Measurements from ENCODE around the gene GALM. TPM values are rescaled to one million over a fixed set of nuclear protein-coding genes. Genes with fewer than 3 reads are reported as not detected.

Gene GALM
- total and polyA plus RNA-seq, 2 of the 13 experiments (the other 11 are each of a cell fraction or from before 2014, with no cell fraction given) = 65.5 to 90.0 TPM

- no peaks in the 10 kb centered on the region for H4K20me1 ChIP-seq (ENCODE audit: insufficient read depth, low read length)
- CTCF ChIA-PET (ENCODE audit: low intra/inter-chr PET ratio, low total read pairs) = no interaction called here
- POLR2A ChIA-PET = no interaction called here
- in situ Hi-C loops (cut with HindIII; ENCODE audit: extremely low pct_ligation_motif_present, low pct_unique_long_range_greater_than_20kb) (no loop called here), intact Hi-C loops (cut with micrococcal nuclease; ENCODE audit: unreplicated experiment) (no loop called here)
- H3K79me2 ChIP-seq (ENCODE audit: insufficient read depth, low read length) = no peaks in the 10 kb centered on the region
- BruUV-seq (replicated peaks) = no TSS peak
- H3K9ac ChIP-seq (ENCODE audit: insufficient read depth, low read depth, low read length) = no peak overlapping the region
- WGBS (ENCODE audit: low lambda C conversion rate) = 97% methylated on average over 1 of the region's 1 CpG
- H3K4me3 ChIP-seq (replicated peaks in 1 of 3; ENCODE audit: insufficient read depth in 1 of 3, low read depth in 2 of 3, low read length in 3 of 3) = no peak overlapping the region
- no peak overlapping the region for H3K4me2 ChIP-seq (ENCODE audit: low read depth, low read length)
- no peak overlapping the region for H2AFZ ChIP-seq (ENCODE audit: low read length)
- H3K9me3 ChIP-seq (ENCODE audit: low read length) = 0 out of 2 replicates have a peak, but pooled peaks cover 4% of the 10 kb centered on the region
- TF ChIP-seq GLI4 (CRISPR knock-in tag; IDR thresholded peaks at IDR 0.05; ENCODE audit: borderline replicate concordance) = no peak
- H3K27ac ChIP-seq (ENCODE audit: extremely low read length, insufficient read depth, low read length) = no peak overlapping the region
- FAIRE-seq (no peak), ATAC-seq (no peak), DNase-seq (ENCODE audit: low spot score) (no peak)
- H3K27me3 ChIP-seq (ENCODE audit: control insufficient read depth in 1 of 2, insufficient read depth in 2 of 2, low read length in 2 of 2) = no peaks in the 10 kb centered on the region
- H3K4me1 ChIP-seq (ENCODE audit: insufficient read depth, low read length) = peaks cover 48% of the 10 kb centered on the region
- H3K36me3 ChIP-seq (replicated peaks in 1 of 2; ENCODE audit: control insufficient read depth in 1 of 2, insufficient read depth in 2 of 2, low read length in 2 of 2) = no peaks in the 10 kb centered on the region
Observed at GRCh38 chr2:38629684-38630083, 36.2 kb upstream of the GALM start.

GRCh38 chr2:38631976-38632375 is 33.9 kb upstream of the GALM start:
- Histone ChIP-seq H2AFZ (ENCODE audit: low read length) (no peak overlapping the region), H3K4me2 (ENCODE audit: low read depth, low read length) (no peak overlapping the region), H4K20me1 (ENCODE audit: insufficient read depth, low read length) (no peaks in the 10 kb centered on the region), H3K9ac (ENCODE audit: insufficient read depth, low read depth, low read length) (no peak overlapping the region), H3K4me3 (replicated peaks in 1 of 3; ENCODE audit: insufficient read depth in 1 of 3, low read depth in 2 of 3, low read length in 3 of 3) (no peak overlapping the region), H3K27ac (ENCODE audit: extremely low read length, insufficient read depth, low read length) (no peak overlapping the region), H3K27me3 (ENCODE audit: control insufficient read depth in 1 of 2, insufficient read depth in 2 of 2, low read length in 2 of 2) (no peaks in the 10 kb centered on the region), H3K36me3 (replicated peaks in 1 of 2; ENCODE audit: control insufficient read depth in 1 of 2, insufficient read depth in 2 of 2, low read length in 2 of 2) (no peaks in the 10 kb centered on the region), H3K79me2 (ENCODE audit: insufficient read depth, low read length) (no peaks in the 10 kb centered on the region), H3K9me3 (ENCODE audit: low read length) (0 out of 2 replicates have a peak, but pooled peaks cover 4% of the 10 kb centered on the region), H3K4me1 (ENCODE audit: insufficient read depth, low read length) (peaks cover 28% of the 10 kb centered on the region)
- DNase-seq (ENCODE audit: low spot score) = no peak
- CTCF ChIA-PET (ENCODE audit: low intra/inter-chr PET ratio, low total read pairs) = no interaction called here
- BruUV-seq (replicated peaks) = no TSS peak
- ATAC-seq = no peak
- FAIRE-seq = no peak
- 87% methylated on average over 2 of the region's 2 CpGs for WGBS (ENCODE audit: low lambda C conversion rate)
- in situ Hi-C loops (cut with HindIII; ENCODE audit: extremely low pct_ligation_motif_present, low pct_unique_long_range_greater_than_20kb) = no loop called here
- POLR2A ChIA-PET = no interaction called here
- intact Hi-C loops (cut with micrococcal nuclease; ENCODE audit: unreplicated experiment) = no loop called here
- no peak for TF ChIP-seq SMYD3 (CRISPR knock-in tag; IDR thresholded peaks at IDR 0.05)
- no peak for TF ChIP-seq ATF5 (CRISPR knock-in tag; IDR thresholded peaks at IDR 0.05; ENCODE audit: low read depth)
- no peak for TF ChIP-seq CREM (IDR thresholded peaks at IDR 0.05)
- no peak for TF ChIP-seq CREM (CRISPR knock-in tag; IDR thresholded peaks at IDR 0.05)
- TF ChIP-seq ZFYVE20 (CRISPR knock-in tag; IDR thresholded peaks at IDR 0.05; ENCODE audit: borderline replicate concordance, low read depth) = no peak
- no peak for TF ChIP-seq SIN3A (IDR thresholded peaks at IDR 0.05; ENCODE audit: borderline replicate concordance, low read depth, low read length)
- TF ChIP-seq NFRKB (IDR thresholded peaks at IDR 0.05) = no peak
- no peak for TF ChIP-seq ARNTL (CRISPR knock-in tag; IDR thresholded peaks at IDR 0.05)
- no peak for TF ChIP-seq NR3C1 (CRISPR knock-in tag; IDR thresholded peaks at IDR 0.05)
- TF ChIP-seq ZMAT3 (CRISPR knock-in tag; conservative IDR thresholded peaks at IDR 0.05) = no peak
- no peak for TF ChIP-seq JARID2 (CRISPR knock-in tag; IDR thresholded peaks at IDR 0.05; ENCODE audit: insufficient replicate concordance)
- TF ChIP-seq GFI1 (CRISPR knock-in tag; IDR thresholded peaks at IDR 0.05; ENCODE audit: borderline replicate concordance) = no peak
- no peak for TF ChIP-seq THAP9 (CRISPR knock-in tag; IDR thresholded peaks at IDR 0.05; ENCODE audit: borderline replicate concordance)
- TF ChIP-seq ZNF678 (CRISPR knock-in tag; IDR thresholded peaks at IDR 0.05) = no peak

All from HepG2 (cell line).